Esophagus (tissue), 2 donors: ENCODE results near the gene GABARAP. TPM values are rescaled to one million over a fixed set of nuclear protein-coding genes. Genes with fewer than 3 reads are reported as not detected.
"Not testable (repeated sequence)": the region's sequence is repeated elsewhere in the genome, so short reads cannot be mapped to it uniquely, and the experiment has no call there.

ENCODE experiments used
- H3K27ac ChIP-seq, 2 donors: one replicate each; pipeline ENCODE4 v1.5.1; 2013; ENCODE audit warnings: low read depth in 2 of 2, mild to moderate bottlenecking in 2 of 2, inconsistent platforms in 1 of 2, low read length in 1 of 2, moderate library complexity in 1 of 2
- H3K27me3 ChIP-seq, 2 donors: one replicate each; pipeline ENCODE4 v1.6.1; 2013; ENCODE audit warnings: low read length in 2 of 2, control low read depth in 1 of 2, mild to moderate bottlenecking in 1 of 2; ENCODE audit not compliant: insufficient read depth in 2 of 2, control insufficient read depth in 1 of 2
- H3K36me3 ChIP-seq, 2 donors: one replicate each; pipeline ENCODE4 v1.6.1; 2013; ENCODE audit warnings: low read length in 1 of 2; ENCODE audit not compliant: control insufficient read depth in 2 of 2, insufficient read depth in 2 of 2
- H3K4me1 ChIP-seq, 2 donors: one replicate each; pipeline ENCODE4 v1.6.1; 2013; ENCODE audit warnings: low read length in 1 of 2; ENCODE audit not compliant: control insufficient read depth in 2 of 2, insufficient read depth in 2 of 2
- H3K4me3 ChIP-seq, 2 donors: one replicate each; pipeline ENCODE4 v1.5.1; 2013; ENCODE audit warnings: low read length in 2 of 2, mild to moderate bottlenecking in 2 of 2, low read depth in 1 of 2, moderate library complexity in 1 of 2
- H3K9me3 ChIP-seq, 2 donors: one replicate each; pipeline ENCODE4 v1.6.1; 2013; ENCODE audit warnings: mild to moderate bottlenecking in 2 of 2, low read depth in 1 of 2, low read length in 1 of 2, moderate library complexity in 1 of 2; ENCODE audit not compliant: control insufficient read depth in 2 of 2, insufficient read depth in 1 of 2
- WGBS, 2 donors: extraction: QIAGEN DNeasy Blood & Tissue Kit; methylation state at CpG; one replicate each; pipeline ENCODE4 v1.1.7; 2013; 5-methylcytosine and 5-hydroxymethylcytosine counted together
- polyA plus RNA-seq, 2 donors: library from polyadenylated mRNA; stranded (reverse); fragments of 200-250 nt; gene quantifications; one replicate each; pipeline ENCODE4 v1.2.3, GENCODE V29; 2013
- donor health status: healthy with polysubstance abuse.
- donor health status: Bipolar disorder and iron deficiency.

GABARAP gene
- polyA plus RNA-seq, 2 donors: 354 to 393 TPM

- Histone ChIP-seq H3K36me3 (peaks cover 5 to 11% of the 10 kb centered on the region in 2 donors), H3K27ac (peak within 1 kb of the TSS; percentile 99 to 100), H3K9me3 (no peaks in the 10 kb centered on the region), H3K4me1 (peaks cover 3 to 6% of the 10 kb centered on the region in 2 donors), H3K4me3 (peak within 1 kb of the TSS; percentile 77 to 78), H3K27me3 (no peaks in the 10 kb centered on the region)
- 1% methylated on average over 46 to 55 of the region's 55 CpGs for WGBS, 2 donors
These were observed 10.2 kb upstream of the GABARAP start, which contains the start of gene ELP5 for GRCh38 chr17:7252176-7253043. Gene ELP5, plus strand, starts transcription at chr17:7252215. Its CDS starts 336 bp downstream, at chr17:7252551.

DNA sequence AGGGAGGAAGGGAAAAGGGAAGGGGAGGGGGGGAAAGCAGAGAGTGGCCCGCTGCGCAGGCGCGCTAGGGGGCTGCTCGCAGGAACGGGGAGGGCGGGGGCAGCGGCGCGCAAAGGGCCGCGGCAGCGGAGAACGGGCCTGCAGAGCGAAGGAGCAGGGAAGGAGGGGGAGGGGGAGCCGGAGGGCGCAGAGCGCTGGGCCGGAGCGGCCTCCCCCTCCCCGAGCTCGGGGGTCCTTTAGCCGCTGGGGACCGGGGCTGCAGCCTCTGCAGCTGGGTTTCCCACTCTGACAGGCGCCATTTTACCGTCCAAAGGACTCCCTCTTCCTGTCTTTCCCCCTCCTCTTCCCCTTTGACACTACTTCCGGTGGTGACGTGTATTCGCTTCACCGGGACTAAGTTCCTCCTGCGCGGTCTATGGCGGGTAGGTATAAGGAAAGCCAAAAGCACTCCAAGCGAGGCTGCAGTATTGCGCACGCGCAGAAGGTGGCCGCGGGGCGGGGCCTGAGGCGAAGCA lies 9.5 kb upstream of the GABARAP start, which contains the start of gene CTDNEP1:
Gene CTDNEP1 (minus strand): TSS at position 74 of the 515 bp plus-strand sequence. CDS start 438 bp downstream, outside the sequence.
- peaks cover 4 to 9% of the 10 kb centered on the region in 2 donors for H3K36me3 ChIP-seq
- H3K9me3 ChIP-seq: no peaks in the 10 kb centered on the region
- peak within 1 kb of the TSS; percentile 99 to 100 for H3K27ac ChIP-seq
- no peaks in the 10 kb centered on the region for H3K27me3 ChIP-seq
- H3K4me3 ChIP-seq: peak within 1 kb of the TSS; percentile 77 to 78
- peaks cover 3 to 6% of the 10 kb centered on the region in 2 donors for H3K4me1 ChIP-seq
- 1 to 2% methylated on average over 19 to 41 of the region's 41 CpGs for WGBS, 2 donors

- H3K4me1 ChIP-seq: peaks cover 3 to 6% of the 10 kb centered on the region in 2 donors
- WGBS, 2 donors: 0 to 1% methylated on average over 43 to 55 of the region's 55 CpGs
- H3K4me3 ChIP-seq: peak overlapping the region; percentile 77 to 78
- peaks cover 0 to 5% of the 10 kb centered on the region in 2 donors for H3K36me3 ChIP-seq
- H3K27me3 ChIP-seq: no peaks in the 10 kb centered on the region
- H3K9me3 ChIP-seq: no peaks in the 10 kb centered on the region
- H3K27ac ChIP-seq: peak overlapping the region; percentile 99 to 100
These were observed 8.7 kb upstream of the GABARAP start for GRCh38 chr17:7250695-7251627.

DNA sequence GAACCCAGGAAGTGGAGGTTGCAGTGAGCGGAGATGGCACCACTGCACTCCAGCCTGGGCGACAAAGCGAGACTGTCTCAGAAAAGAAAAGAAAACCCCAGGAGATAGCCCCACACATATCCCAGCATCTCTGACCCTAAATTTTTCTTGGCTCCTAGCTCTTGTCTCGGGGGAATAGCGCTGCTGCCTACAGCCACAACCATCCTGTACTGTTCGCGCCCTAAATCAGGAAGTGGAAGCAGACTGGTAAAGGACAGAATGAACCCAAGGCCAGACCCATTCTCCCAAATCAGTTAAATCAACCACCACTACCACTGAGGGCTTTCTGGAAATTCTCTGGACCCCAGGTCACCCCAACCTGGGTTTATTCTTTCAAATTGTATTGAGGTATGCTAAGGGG lies 7.6 kb upstream of the GABARAP start:
- Histone ChIP-seq H3K36me3 (peaks cover 0 to 7% of the 10 kb centered on the region in 2 donors), H3K9me3 (no peaks in the 10 kb centered on the region), H3K4me3 (peak overlapping the region; percentile 12 to 77), H3K4me1 (peaks cover 3 to 6% of the 10 kb centered on the region in 2 donors), H3K27ac (no peak overlapping the region), H3K27me3 (no peaks in the 10 kb centered on the region)
- WGBS, 2 donors: 82 to 84% methylated on average over 7 of the region's 7 CpGs

- Histone ChIP-seq H3K9me3 (no peaks in the 10 kb centered on the region), H3K36me3 (peaks cover 0 to 5% of the 10 kb centered on the region in 2 donors), H3K27ac (peak overlapping the region in 1 of 2 donors; percentile 51), H3K27me3 (no peaks in the 10 kb centered on the region), H3K4me1 (peaks cover 3 to 6% of the 10 kb centered on the region in 2 donors), H3K4me3 (no peak overlapping the region)
- WGBS, 2 donors: 81% methylated on average over 6 of the region's 6 CpGs
These were observed 7.0 kb upstream of the GABARAP start for GRCh38 chr17:7249214-7249613.

GRCh38 chr17:7248796-7249195 lies 6.5 kb upstream of the GABARAP start:
- H3K36me3 ChIP-seq: peaks cover 0 to 5% of the 10 kb centered on the region in 2 donors
- H3K4me1 ChIP-seq: peaks cover 3 to 6% of the 10 kb centered on the region in 2 donors
- WGBS, 2 donors: 67 to 72% methylated on average over 4 of the region's 4 CpGs
- no peaks in the 10 kb centered on the region for H3K9me3 ChIP-seq
- H3K4me3 ChIP-seq: no peak overlapping the region
- no peak overlapping the region for H3K27ac ChIP-seq
- no peaks in the 10 kb centered on the region for H3K27me3 ChIP-seq

DNA sequence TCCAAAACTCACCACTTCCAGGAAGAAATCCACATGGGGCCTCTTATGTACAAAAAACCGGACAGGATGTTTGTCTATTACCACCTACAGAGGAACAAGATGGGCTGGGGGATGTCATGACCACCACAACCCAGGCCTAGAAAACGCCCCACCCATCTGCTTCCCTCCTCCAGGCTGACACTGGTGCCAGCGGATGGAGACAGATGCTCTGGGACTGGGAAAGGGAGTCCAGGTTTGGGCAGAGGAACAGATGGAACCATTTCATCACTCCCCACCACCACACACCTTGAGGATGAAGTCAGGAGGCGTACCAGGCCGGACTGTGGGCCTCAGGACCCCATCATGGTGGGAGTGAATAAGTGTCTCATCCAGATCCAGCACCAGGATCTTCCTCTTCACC lies 4.5 kb upstream of the GABARAP start:
- Histone ChIP-seq H3K4me1 (peaks cover 3 to 7% of the 10 kb centered on the region in 2 donors), H3K27ac (peak overlapping the region in 1 of 2 donors; percentile 56), H3K9me3 (no peaks in the 10 kb centered on the region), H3K27me3 (no peaks in the 10 kb centered on the region), H3K36me3 (peaks cover 0 to 5% of the 10 kb centered on the region in 2 donors), H3K4me3 (no peak overlapping the region)
- 91 to 92% methylated on average over 5 of the region's 5 CpGs for WGBS, 2 donors

GRCh38 chr17:7243838-7244237 lies 1.6 kb upstream of the GABARAP start:
- Histone ChIP-seq H3K27ac (peak overlapping the region in 1 of 2 donors; percentile 40), H3K4me3 (peak overlapping the region in 1 of 2 donors; percentile 94)
- H3K36me3 ChIP-seq, H3K9me3 ChIP-seq, H3K4me1 ChIP-seq, H3K27me3 ChIP-seq: not testable (repeated sequence)
- WGBS, 2 donors: 67 to 76% methylated on average over 10 of the region's 10 CpGs

DNA sequence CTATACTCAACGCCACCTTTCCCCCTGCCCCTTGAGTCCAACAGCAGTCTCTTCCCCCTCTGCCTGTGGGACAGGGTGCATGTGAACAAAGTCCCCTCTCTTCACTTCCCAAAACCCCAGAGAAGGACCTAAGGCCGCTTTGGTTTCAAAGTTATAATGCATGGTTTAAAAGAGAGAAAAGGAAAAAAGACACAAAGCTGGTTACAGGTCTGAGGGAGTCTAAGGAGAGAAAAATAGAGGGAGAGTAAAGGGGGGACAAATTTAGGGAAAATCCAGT lies 1.1 kb upstream of the GABARAP start:
- Histone ChIP-seq H3K9me3 (no peaks in the 10 kb centered on the region), H3K4me3 (peak overlapping the region; percentile 92 to 94), H3K27ac (peak overlapping the region; percentile 98 to 100), H3K27me3 (no peaks in the 10 kb centered on the region), H3K4me1 (peaks cover 0 to 7% of the 10 kb centered on the region in 2 donors), H3K36me3 (peaks cover 4 to 5% of the 10 kb centered on the region in 2 donors)
- WGBS, 2 donors: 39% methylated on average over 2 of the region's 2 CpGs
